ENCODE data around the gene RAE1.

The RAE1 gene

DNA sequence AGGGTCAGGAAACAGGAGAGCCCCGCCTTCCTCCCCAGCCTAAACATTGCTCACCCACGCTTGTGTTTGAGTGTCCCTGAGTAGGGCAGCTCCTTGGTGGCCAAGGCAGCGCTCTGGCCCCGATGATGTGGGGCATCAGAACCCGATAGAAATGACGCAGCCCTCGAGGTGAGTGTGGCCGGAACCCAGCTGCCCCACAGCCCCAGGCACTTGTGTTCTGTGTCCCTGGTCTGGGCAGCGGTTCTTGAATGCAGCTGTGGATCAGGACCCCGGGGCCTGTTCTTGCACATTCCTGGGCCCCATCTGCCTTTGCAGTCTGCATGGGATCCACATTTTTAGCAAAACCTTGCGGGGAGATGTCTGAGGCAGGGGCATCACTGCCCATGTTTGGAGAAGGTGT, 53.0 kb downstream of the RAE1 start:
- no peak for DNase-seq
- H3K23ac ChIP-seq (ENCODE audit: low read length) = no peak overlapping the region
- H2BK5ac ChIP-seq (ENCODE audit: low read depth, low read length, poor library complexity) = no peak overlapping the region
- H3K9ac ChIP-seq (ENCODE audit: low read length) = peak overlapping the region; percentile 5
- H3K18ac ChIP-seq (ENCODE audit: low read length) = no peak overlapping the region
- H4K12ac ChIP-seq (ENCODE audit: low read depth, low read length) = no peak overlapping the region
- no peak overlapping the region for H3K4ac ChIP-seq (ENCODE audit: low read depth, low read length)
- H2BK120ac ChIP-seq (ENCODE audit: insufficient read depth, low read length, poor library complexity) = no peak overlapping the region
- peaks cover 3% of the 10 kb centered on the region for H3K79me2 ChIP-seq (ENCODE audit: control insufficient read depth, insufficient read depth, low read length, poor library complexity)
- WGBS (ENCODE audit: extremely low coverage, insufficient coverage, insufficient read length) = no CpG with 5 or more reads among the region's 11 CpGs
- no peak overlapping the region for H4K91ac ChIP-seq (ENCODE audit: low read depth, low read length)
- H3K14ac ChIP-seq (ENCODE audit: low read length) = no peak overlapping the region
- no peak overlapping the region for H3K4me3 ChIP-seq (ENCODE audit: low read depth, low read length)
- H2BK12ac ChIP-seq (ENCODE audit: low read length) = no peak overlapping the region
- H3K4me2 ChIP-seq (ENCODE audit: low read length) = no peak overlapping the region
- H3K27ac ChIP-seq (ENCODE audit: low read depth, low read length) = no peak overlapping the region
- H3K36me3 ChIP-seq (ENCODE audit: control insufficient read depth in 1 of 2, insufficient read depth in 2 of 2, low read length in 2 of 2) = peaks cover 93 to 96% of the 10 kb centered on the region in 2 experiments
- H2AFZ ChIP-seq (ENCODE audit: insufficient read depth, low read length, poor library complexity) = no peak overlapping the region
- peaks cover 7% of the 10 kb centered on the region for H3K9me3 ChIP-seq (ENCODE audit: insufficient read depth, low read depth, low read length)
- H2AK5ac ChIP-seq (ENCODE audit: low read length) = no peak overlapping the region
- no peaks in the 10 kb centered on the region for H3K79me1 ChIP-seq (ENCODE audit: low read length)
- peaks cover 4 to 14% of the 10 kb centered on the region in 2 experiments for H3K4me1 ChIP-seq (ENCODE audit: control insufficient read depth in 1 of 2, insufficient read depth in 2 of 2, low read length in 2 of 2)
- no peaks in the 10 kb centered on the region for H3K27me3 ChIP-seq (ENCODE audit: insufficient read depth, low read length)
- no peak overlapping the region for H4K8ac ChIP-seq (ENCODE audit: low read depth, low read length)

DNA sequence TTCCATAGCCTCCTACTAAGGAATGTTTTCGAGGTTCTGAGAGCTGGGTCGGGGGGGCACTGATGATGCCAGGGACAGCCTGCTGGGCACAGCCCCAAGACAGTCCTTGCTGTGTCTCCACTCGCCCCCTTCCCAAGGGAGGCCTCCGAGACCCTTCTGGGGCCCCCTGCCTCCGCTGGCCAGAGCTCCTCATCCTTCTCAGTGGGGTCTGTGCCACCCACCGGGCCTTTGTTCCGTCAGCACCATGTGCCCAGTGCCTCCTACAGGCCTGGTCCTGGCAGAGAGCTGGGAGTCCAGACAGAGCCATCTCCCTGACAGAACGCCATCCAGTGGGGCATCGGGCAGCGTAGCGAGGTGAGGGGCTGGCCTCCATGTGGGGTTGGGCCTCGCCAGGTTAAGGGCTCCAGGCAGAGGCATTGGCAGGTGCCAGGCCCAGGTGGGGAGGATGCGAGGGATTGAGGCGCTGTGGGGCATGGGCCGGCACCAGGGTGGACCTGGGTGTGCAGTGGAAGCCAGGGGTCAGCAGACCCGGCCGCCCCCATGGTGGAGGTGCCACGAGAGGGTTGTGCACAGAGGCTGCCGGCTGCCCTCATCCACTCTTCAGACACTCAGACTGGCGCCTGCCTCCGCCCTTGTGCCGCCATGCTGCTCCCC, 53.5 kb downstream of the RAE1 start:
- Histone ChIP-seq H3K79me1 (ENCODE audit: low read length) (no peaks in the 10 kb centered on the region), H3K4ac (ENCODE audit: low read depth, low read length) (no peak overlapping the region), H3K79me2 (ENCODE audit: control insufficient read depth, insufficient read depth, low read length, poor library complexity) (peaks cover under 1% of the 10 kb centered on the region), H2BK120ac (ENCODE audit: insufficient read depth, low read length, poor library complexity) (no peak overlapping the region), H3K4me3 (ENCODE audit: low read depth, low read length) (no peak overlapping the region), H2BK5ac (ENCODE audit: low read depth, low read length, poor library complexity) (no peak overlapping the region), H3K14ac (ENCODE audit: low read length) (no peak overlapping the region), H4K91ac (ENCODE audit: low read depth, low read length) (no peak overlapping the region), H3K4me2 (ENCODE audit: low read length) (no peak overlapping the region), H4K12ac (ENCODE audit: low read depth, low read length) (no peak overlapping the region), H3K18ac (ENCODE audit: low read length) (no peak overlapping the region), H3K36me3 (ENCODE audit: control insufficient read depth in 1 of 2, insufficient read depth in 2 of 2, low read length in 2 of 2) (peaks cover 92 to 96% of the 10 kb centered on the region in 2 experiments), H2AFZ (ENCODE audit: insufficient read depth, low read length, poor library complexity) (no peak overlapping the region), H2AK5ac (ENCODE audit: low read length) (no peak overlapping the region), H2BK12ac (ENCODE audit: low read length) (no peak overlapping the region), H3K4me1 (ENCODE audit: control insufficient read depth in 1 of 2, insufficient read depth in 2 of 2, low read length in 2 of 2) (peaks cover 7 to 17% of the 10 kb centered on the region in 2 experiments), H3K9ac (ENCODE audit: low read length) (no peak overlapping the region), H3K27ac (ENCODE audit: low read depth, low read length) (no peak overlapping the region), H3K23ac (ENCODE audit: low read length) (no peak overlapping the region), H3K27me3 (ENCODE audit: insufficient read depth, low read length) (no peaks in the 10 kb centered on the region), H3K9me3 (ENCODE audit: insufficient read depth, low read depth, low read length) (peaks cover 7% of the 10 kb centered on the region), H4K8ac (ENCODE audit: low read depth, low read length) (no peak overlapping the region)
- no CpG with 5 or more reads among the region's 22 CpGs for WGBS (ENCODE audit: extremely low coverage, insufficient coverage, insufficient read length)
- DNase-seq = no peak

DNA sequence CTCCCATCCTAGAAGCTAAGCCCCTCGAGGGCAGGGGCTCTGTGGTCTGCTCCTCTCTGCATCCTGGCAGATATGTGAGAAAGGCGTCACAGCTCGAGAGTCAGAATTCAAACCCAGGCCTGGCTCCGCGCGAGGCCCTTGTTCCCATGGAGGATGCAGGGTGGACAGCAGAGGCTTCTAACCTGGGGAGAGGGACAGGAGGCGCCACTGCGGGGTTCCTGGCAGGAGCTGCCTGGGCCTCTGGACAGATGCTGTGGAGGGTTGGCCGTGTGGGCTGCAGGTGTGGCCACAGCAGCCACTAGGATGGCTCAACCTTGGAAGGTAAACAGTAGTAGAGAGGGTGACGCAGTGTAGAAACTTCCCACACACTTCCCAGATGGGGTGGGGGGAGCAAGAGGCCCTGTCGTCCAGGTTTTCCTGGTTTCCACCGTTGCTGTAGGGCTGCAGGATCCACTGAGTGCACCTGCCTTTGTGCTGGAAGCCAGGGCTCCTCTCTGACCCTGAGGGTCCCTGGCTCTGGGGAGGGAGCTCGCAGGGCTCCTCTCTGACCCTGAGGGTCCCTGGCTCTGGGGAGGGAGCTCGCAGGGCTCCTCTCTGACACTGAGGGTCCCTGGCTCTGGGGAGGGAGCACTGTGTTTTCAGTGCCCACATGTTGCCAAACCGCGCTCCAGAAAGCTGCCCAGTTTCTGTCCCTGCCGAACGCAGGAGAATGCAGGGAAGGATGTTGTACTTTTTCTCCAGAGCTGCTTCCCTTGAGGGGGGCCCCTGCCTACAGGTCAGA, 54.4 kb downstream of the RAE1 start:
- Histone ChIP-seq H3K23ac (ENCODE audit: low read length) (no peak overlapping the region), H3K36me3 (ENCODE audit: control insufficient read depth in 1 of 2, insufficient read depth in 2 of 2, low read length in 2 of 2) (peaks cover 84 to 87% of the 10 kb centered on the region in 2 experiments), H2BK5ac (ENCODE audit: low read depth, low read length, poor library complexity) (no peak overlapping the region), H3K9ac (ENCODE audit: low read length) (no peak overlapping the region), H3K18ac (ENCODE audit: low read length) (no peak overlapping the region), H3K79me1 (ENCODE audit: low read length) (peaks cover 2% of the 10 kb centered on the region), H2BK12ac (ENCODE audit: low read length) (no peak overlapping the region), H2BK120ac (ENCODE audit: insufficient read depth, low read length, poor library complexity) (no peak overlapping the region), H3K4me3 (ENCODE audit: low read depth, low read length) (no peak overlapping the region), H3K9me3 (ENCODE audit: insufficient read depth, low read depth, low read length) (peaks cover 7% of the 10 kb centered on the region), H3K4me2 (ENCODE audit: low read length) (no peak overlapping the region), H3K27ac (ENCODE audit: low read depth, low read length) (no peak overlapping the region), H3K14ac (ENCODE audit: low read length) (no peak overlapping the region), H3K27me3 (ENCODE audit: insufficient read depth, low read length) (no peaks in the 10 kb centered on the region), H2AK5ac (ENCODE audit: low read length) (no peak overlapping the region), H2AFZ (ENCODE audit: insufficient read depth, low read length, poor library complexity) (no peak overlapping the region), H4K12ac (ENCODE audit: low read depth, low read length) (no peak overlapping the region), H3K4me1 (ENCODE audit: control insufficient read depth in 1 of 2, insufficient read depth in 2 of 2, low read length in 2 of 2) (peaks cover 9 to 25% of the 10 kb centered on the region in 2 experiments), H4K8ac (ENCODE audit: low read depth, low read length) (no peak overlapping the region), H4K91ac (ENCODE audit: low read depth, low read length) (no peak overlapping the region), H3K4ac (ENCODE audit: low read depth, low read length) (no peak overlapping the region), H3K79me2 (ENCODE audit: control insufficient read depth, insufficient read depth, low read length, poor library complexity) (no peaks in the 10 kb centered on the region)
- no peak for DNase-seq
- WGBS (ENCODE audit: extremely low coverage, insufficient coverage, insufficient read length) = no CpG with 5 or more reads among the region's 18 CpGs

DNA sequence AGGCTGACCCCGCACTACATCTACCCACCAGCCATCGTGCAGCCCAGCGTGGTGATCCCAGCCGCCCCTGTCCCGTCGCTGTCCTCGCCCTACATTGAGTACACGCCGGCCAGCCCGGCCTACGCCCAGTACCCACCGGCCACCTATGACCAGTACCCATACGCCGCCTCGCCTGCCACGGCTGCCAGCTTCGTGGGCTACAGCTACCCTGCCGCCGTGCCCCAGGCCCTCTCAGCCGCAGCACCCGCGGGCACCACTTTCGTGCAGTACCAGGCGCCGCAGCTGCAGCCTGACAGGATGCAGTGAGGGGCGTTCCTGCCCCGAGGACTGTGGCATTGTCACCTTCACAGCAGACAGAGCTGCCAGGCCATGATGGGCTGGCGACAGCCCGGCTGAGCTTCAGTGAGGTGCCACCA, 56.5 kb downstream of the RAE1 start:
- H3K79me1 ChIP-seq (ENCODE audit: low read length) = peaks cover 6% of the 10 kb centered on the region
- peaks cover 7% of the 10 kb centered on the region for H3K9me3 ChIP-seq (ENCODE audit: insufficient read depth, low read depth, low read length)
- no peaks in the 10 kb centered on the region for H3K27me3 ChIP-seq (ENCODE audit: insufficient read depth, low read length)
- no peak overlapping the region for H3K27ac ChIP-seq (ENCODE audit: low read depth, low read length)
- peaks cover 7 to 22% of the 10 kb centered on the region in 2 experiments for H3K4me1 ChIP-seq (ENCODE audit: control insufficient read depth in 1 of 2, insufficient read depth in 2 of 2, low read length in 2 of 2)
- H2BK12ac ChIP-seq (ENCODE audit: low read length) = no peak overlapping the region
- no CpG with 5 or more reads among the region's 29 CpGs for WGBS (ENCODE audit: extremely low coverage, insufficient coverage, insufficient read length)
- H2AK5ac ChIP-seq (ENCODE audit: low read length) = no peak overlapping the region
- no peak overlapping the region for H2BK5ac ChIP-seq (ENCODE audit: low read depth, low read length, poor library complexity)
- H3K14ac ChIP-seq (ENCODE audit: low read length) = no peak overlapping the region
- no peaks in the 10 kb centered on the region for H3K79me2 ChIP-seq (ENCODE audit: control insufficient read depth, insufficient read depth, low read length, poor library complexity)
- no peak overlapping the region for H4K91ac ChIP-seq (ENCODE audit: low read depth, low read length)
- H3K23ac ChIP-seq (ENCODE audit: low read length) = no peak overlapping the region
- no peak overlapping the region for H3K4me3 ChIP-seq (ENCODE audit: low read depth, low read length)
- no peak overlapping the region for H4K8ac ChIP-seq (ENCODE audit: low read depth, low read length)
- no peak for DNase-seq
- H3K4me2 ChIP-seq (ENCODE audit: low read length) = no peak overlapping the region
- H3K4ac ChIP-seq (ENCODE audit: low read depth, low read length) = no peak overlapping the region
- no peak overlapping the region for H3K9ac ChIP-seq (ENCODE audit: low read length)
- peaks cover 65 to 67% of the 10 kb centered on the region in 2 experiments for H3K36me3 ChIP-seq (ENCODE audit: control insufficient read depth in 1 of 2, insufficient read depth in 2 of 2, low read length in 2 of 2)
- H4K12ac ChIP-seq (ENCODE audit: low read depth, low read length) = no peak overlapping the region
- no peak overlapping the region for H3K18ac ChIP-seq (ENCODE audit: low read length)
- no peak overlapping the region for H2AFZ ChIP-seq (ENCODE audit: insufficient read depth, low read length, poor library complexity)
- H2BK120ac ChIP-seq (ENCODE audit: insufficient read depth, low read length, poor library complexity) = no peak overlapping the region
